ENCODE measurements around the gene PES1. TPM values are rescaled to one million over a fixed set of nuclear protein-coding genes. Genes with fewer than 3 reads are reported as not detected.
"Not testable (repeated sequence)": the region's sequence is repeated elsewhere in the genome, so short reads cannot be mapped to it uniquely, and the experiment has no call there.

The PES1 gene
- total RNA-seq, 1 donor from 2014 or later = 19.3 TPM

DNA sequence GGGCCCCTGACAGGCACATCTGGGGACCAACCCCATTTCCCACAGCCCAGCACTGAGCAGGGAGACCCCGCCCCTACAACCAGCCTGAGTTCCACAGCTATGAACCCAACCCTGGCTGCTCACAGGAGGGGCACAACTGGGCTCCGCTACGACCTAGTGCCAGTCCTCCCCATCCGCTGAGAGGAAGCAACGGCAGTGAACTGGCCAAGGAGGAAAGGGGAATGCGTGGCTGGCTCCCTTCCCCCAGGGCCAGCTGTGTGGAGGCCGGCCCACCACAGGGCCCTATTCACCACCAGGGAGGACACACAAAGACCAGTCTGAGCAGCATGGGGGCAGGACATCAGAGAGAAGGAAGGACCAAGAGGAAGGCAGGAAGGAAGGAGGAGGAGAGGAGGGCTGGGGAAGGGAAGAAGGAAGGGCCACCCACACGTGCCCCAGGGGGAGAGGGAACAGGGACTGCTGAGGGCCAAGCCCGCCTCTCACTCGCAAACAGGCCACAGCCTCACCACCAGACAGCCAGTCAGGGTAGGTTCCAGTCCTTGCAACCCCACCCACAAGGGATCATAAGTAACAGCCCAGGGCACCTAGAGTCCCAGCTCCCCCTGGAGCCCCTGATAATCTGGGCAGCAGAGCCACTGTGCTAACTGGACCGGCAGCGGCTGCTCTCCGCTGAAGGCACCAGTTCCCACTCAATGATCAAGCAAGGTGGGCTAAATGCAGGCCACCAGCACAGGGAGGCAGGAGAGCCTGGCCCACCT, 8.7 kb downstream of the PES1 start:
- ATAC-seq (ENCODE audit: poor library complexity) (no peak), DNase-seq (no peak)
- intact Hi-C loops (cut with DNase I) = no loop called here

DNA sequence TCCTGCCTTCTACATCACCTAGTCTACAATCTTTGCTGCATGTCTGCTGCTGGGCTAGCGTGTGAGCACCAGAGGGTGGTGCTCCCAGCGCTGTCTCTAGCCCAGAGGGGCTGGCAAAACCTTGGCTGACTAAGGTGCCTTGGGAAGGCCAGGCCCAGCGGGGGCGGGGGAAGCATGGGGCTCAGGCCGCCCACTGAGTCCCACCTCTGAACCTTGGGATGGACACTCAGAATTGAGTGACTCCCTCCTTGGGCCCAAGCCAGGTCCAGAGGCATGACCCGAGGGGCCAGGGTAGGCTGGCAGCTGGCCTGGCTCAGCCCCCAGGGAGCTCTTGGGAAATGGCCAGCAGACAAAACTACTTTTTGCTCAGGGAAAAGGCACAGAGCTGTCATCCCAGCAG, 9.7 kb downstream of the PES1 start:
- intact Hi-C loops (cut with DNase I) = no loop called here
- DNase-seq (no peak), ATAC-seq (ENCODE audit: poor library complexity) (no peak)

DNA sequence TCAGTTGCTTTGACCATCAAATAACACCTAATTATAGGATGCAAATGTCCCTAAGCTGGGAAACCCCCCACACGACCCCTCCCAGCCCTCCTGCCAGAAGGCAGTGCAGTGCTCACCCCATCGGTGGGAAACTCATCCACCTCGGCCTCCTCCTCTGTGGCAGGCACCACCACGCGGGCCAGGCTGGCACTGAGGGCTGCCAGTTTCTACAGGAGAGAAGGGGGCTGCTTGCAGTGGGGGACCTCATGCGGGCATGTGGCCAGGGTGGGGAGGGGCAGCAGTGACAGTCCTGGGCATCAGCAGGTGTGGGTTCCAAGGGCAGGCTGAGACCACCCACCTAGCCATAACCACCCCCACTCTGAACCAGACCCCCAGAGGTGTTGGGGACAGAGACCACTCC, 10.8 kb downstream of the PES1 start:
- intact Hi-C loops (cut with DNase I) = no loop called here
- ATAC-seq (ENCODE audit: poor library complexity) = no peak

DNA sequence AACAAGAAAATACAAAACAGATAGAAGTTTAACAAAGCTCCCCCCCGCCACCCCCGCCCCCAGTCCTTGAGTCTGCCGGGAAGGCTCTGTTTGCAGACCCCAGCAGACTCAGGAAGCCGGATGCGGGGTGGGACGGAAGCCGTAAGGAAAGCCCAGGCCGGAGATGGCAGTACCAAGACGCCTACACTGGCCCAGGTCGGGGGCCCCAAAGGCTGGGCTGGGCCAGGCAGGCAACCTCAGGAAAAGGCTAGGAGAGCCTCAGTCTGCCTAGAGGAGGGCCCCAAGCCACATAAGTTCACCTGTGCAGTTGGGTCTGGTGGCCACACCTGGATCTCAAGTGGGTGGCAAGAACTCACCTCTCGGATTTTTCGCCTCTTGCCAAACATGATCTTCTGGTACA, 13.2 kb downstream of the PES1 start:
- intact Hi-C loops (cut with DNase I) = no loop called here
- DNase-seq (no peak), ATAC-seq (ENCODE audit: poor library complexity) (no peak)

More for the DNA sequence above, 10.8 kb downstream of the PES1 start:
- DNase-seq = no peak

DNA sequence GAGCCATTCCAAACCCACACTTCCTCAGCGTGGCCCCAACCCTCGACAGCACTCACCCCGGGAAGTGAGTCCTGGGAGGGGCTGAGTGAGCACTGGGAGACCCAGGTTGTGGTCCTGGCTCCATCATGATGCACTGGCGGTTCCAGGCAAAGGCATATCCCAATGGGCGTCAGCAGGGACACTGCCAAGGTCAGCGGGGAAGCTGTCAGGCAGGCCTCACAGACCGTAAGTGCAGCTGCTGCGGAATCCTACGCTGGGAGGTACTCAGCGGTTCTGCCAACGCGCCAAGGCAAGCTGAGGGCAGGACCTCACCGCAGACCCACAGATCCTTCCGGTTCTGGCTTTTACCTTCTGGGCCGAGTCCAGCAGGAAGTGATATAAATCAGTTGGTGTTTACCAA, 15.9 kb downstream of the PES1 start:
- DNase-seq (no peak), ATAC-seq (ENCODE audit: poor library complexity) (no peak)
- intact Hi-C loops (cut with DNase I) = no loop called here

DNA sequence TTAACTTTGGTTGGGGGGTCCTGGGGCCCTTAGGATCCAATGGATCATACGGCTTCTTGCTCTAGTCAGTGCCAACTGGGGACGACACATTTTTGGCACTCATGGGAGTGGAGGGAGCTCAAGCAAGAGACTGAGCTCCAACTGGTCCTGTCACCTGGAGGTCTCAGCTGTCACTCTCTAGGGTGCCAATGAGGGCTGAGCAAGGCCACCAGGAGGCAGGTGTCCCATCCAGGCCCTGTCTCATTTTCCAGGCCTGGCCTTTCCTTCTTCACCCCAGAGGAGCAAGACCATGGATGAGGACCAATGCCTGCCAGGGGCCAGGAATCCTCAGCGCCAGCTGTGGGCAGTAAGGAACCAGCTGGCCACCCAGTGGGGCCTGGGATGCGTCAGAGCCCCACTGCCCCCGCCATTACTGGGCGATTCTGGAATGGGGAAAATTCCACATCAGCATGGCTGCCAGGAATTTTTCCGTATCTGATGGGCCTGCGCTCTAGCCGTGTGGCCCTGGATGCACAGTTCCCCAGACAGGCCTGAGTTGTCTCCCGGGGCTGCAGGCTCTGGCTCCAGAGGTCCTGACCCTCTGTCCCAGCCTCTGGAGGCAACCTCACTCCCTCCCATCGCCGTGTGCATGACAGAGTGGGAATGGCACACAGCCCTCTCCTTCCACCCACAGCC, 16.6 kb downstream of the PES1 start:
- intact Hi-C loops (cut with DNase I) = no loop called here
- peak; percentile 38 for ATAC-seq (ENCODE audit: poor library complexity)
- no peak for DNase-seq

DNA sequence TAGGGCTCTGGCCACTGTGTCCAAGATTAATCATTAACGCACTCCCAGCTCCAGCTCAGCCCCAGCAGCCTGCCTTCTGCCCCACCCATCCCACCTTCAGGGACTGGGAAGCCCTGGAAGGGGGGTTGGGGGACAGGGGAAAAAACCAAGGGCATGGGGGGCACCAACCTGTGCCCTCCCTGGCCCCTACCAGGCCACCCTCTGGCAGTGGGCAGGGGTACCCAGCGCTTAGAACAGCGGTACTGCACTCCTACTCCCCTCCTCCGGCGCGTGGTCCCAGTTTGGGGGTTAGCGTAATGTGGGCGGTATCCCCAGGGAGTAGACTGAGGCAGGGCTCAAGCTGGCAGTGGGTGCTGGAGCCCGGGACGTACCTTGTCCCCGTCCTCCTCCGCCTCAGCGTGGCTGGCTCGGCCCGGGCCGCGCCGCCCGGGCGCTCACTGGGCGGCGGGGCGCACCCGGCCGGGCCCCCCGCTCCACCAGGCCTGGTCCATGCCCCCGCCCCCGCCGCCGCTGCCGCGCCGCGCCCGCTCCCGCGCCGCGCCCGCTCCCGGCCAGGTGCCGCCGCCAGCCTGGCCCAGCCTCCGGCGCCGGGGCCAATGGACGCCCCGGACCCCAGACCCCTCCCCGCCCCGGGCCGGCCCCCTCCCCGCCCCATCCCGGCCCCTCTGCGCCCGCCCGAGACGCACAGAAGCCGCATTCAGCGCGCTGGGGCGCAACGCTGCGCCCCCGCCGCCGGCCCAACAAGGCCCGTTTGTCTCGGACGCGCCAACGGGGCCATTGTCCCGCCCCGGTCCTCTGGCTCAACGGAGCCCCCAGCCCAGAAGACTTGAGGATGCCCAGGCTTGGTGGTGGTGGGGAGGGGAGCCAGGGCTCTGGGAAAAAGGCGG, 17.4 kb downstream of the PES1 start, which contains the start of gene GAL3ST1:
TSS of gene GAL3ST1 (minus strand) at position 571 of the 887 bp plus-strand sequence. CDS start 17,273 bp downstream, outside the sequence.
- ATAC-seq (ENCODE audit: poor library complexity) = no peak
- no peak for DNase-seq
- intact Hi-C loops (cut with DNase I) = no loop called here

DNA sequence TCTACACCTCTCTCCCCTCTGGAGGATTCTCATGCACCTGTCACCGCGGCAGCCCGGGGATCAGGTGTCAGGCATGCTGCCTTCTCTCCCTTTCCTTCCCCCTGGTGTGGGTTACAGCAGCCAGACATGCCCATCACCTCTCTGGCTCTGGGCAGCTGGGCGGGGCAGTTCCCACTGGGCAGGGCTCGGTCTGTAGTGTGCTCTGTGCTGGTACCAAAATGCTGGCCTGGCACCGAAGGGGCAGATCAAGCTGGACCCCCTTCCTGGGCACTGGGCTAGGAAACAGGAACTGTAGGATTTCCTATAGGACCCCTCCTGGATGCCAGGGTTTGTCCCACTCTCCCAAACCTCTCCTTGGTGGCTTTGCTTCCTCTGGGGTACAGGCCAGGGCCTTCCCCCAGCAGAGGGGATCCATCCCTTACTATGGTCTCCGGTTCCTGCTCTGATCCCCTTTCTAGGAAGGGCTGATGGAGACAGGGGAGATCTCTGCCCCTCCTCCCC, 18.1 kb downstream of the PES1 start:
- intact Hi-C loops (cut with DNase I) = no loop called here
- ATAC-seq (ENCODE audit: poor library complexity) = no peak
- no peak for DNase-seq

DNA sequence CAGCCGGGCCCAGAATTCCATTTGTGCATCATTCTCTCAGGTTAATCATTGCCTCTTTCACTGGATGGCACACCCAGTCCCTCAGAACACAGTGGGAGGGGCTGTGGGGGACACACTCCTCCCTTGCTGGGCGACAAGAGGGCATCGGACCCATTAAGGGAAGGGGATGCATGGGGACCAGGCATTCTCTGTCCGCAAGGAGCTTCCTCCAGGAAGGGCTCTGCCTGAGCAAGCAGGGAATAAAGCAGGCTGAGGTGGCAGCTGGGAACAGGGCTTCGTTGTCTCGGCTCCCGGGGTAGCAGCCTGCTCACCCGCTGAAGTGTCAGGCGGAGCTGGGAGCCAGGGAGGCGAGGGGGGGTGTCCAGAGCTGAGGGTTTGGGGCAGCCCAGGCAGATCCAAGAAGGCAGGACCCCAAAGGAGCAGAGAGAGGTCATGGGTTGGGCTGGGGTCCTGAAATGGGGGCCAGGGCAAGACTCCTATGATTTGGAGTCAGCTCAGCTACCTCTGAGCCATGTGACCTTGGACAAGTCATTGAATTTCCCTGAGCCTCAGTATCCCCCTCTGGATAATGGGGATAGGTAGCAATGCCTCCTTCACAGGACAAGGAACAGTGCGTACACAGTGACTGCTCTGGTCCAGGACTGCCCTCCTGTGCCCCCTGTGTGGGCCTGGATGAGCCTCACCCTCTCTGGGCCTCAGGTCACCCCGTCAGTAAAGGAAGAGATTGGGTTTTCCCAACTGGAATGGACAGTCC, 18.7 kb downstream of the PES1 start:
- no peak for ATAC-seq (ENCODE audit: poor library complexity)
- intact Hi-C loops (cut with DNase I) = no loop called here
- no peak for DNase-seq

DNA sequence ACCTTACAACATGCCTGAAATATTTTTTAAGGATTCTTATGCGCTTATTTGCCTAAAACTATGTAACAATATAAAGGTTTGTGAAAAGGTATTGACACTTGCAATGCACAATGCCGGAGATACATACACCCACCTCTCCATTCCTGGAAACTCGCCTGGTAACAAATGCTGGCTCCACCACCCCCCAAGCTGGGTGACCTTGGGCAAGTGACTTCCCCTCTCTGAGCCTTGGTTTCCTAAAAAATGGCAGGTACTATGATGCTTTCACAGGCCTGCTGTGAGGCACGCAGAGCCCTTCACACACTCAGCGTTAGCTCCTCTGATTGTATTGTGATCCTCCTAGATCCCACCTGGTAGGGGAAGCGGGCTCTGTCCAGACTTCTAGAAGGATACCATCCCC, 19.5 kb downstream of the PES1 start:
- intact Hi-C loops (cut with DNase I) = no loop called here
- DNase-seq = peak; percentile 6

DNA sequence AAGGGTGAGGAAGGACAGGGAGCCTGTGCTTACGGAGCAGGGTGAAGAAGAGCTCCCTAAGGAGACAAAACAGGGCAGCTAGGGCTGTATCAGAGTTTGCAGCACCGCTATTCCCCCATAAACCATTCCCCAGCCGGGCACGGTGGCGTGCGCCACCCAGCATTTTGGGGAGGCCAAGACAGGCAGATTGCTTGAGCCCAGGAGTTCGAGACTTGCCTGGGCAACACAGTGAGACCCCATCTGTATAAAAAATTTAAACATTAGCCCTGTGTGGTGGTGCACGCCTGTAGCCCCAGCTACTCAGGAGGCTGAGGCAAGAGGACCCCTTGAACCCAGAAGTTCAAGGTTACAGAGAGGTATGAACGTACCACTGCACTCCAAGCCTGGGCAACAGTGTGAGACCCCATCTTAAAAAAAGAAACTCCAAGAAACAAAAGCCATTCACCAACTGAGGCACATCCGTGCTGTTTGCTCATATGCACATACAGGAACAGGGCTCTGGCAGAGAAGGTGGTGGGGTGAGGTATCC, 22.0 kb downstream of the PES1 start:
- no peak for ATAC-seq (ENCODE audit: poor library complexity)

More for the DNA sequence above, 19.5 kb downstream of the PES1 start:
- ATAC-seq (ENCODE audit: poor library complexity) = no peak

DNA sequence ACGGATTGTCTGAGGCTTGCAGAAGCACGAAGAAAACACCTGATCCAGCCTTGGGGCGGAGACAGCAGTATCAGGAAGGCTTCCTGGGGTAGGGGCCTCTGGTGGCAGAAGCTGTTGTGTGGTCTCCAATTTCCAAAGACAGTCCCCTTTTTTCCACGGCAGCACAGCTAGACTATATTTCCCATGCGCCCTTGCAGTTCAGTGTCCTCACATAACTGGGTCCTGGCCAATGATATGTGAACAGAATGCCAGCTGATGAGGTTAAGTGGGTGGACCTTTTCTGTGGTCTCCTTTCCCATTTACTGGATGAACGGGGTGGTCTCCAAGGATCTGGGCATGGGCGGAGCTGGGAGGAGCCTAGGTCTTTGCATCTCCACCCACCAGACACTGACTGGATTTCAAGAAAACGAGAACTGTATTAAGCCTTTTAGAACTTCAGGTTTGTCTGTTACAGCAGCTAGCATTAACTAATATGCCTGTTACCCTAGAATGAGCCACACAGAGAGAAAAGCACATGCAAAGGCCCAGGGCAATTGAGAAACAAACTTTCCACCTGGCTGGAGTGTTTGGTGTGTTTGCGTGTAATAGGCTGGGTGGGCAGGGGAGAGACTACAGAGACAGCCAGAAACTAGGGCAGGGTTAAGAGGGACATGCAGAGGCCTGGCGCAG, 23.4 kb downstream of the PES1 start:
- DNase-seq (no peak), ATAC-seq (ENCODE audit: poor library complexity) (no peak)
- intact Hi-C loops (cut with DNase I) = no loop called here

More for the DNA sequence above, 22.0 kb downstream of the PES1 start:
- intact Hi-C loops (cut with DNase I) = no loop called here
- no peak for DNase-seq

DNA sequence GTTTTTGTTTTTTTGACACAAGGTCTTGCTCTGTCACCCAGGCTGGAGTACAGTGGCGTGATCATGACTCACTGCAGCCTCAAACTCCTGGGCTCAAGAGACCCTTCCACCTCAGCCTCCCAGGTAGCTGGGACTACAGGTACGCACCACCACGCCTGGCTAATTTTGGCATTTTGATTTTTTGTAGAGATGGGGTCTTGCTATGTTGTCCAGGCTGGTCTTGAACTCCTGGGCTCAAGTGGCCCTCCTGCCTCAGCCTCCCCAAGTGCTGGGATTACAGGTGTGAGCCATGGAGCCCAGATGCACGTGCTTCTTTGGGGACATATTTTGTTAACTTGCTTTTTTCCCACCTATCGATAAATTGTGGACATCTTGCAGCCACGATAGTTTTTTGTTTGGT, 24.4 kb downstream of the PES1 start:
- DNase-seq; ATAC-seq (ENCODE audit: poor library complexity); intact Hi-C loops (cut with DNase I): not testable (repeated sequence)

DNA sequence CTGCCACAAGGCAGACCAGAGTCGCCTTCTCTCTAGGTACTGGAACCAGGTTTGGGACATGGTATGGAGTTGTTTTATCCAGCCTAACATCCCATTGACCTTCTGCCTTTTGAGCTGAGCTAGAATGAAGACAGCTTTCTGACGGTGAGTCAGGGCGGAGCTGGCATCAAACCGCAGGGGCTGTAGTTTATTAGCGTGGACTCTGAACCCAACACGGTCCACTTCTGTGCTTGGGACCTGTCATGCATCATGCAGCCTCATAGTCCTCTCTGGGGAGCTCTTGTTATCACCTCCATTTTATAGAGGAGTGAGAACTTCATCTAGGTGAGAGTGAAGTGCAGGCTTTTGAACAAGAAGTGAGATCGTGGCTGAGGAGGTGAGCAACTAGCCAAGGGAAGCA, 25.6 kb downstream of the PES1 start:
- DNase-seq (no peak), ATAC-seq (ENCODE audit: poor library complexity) (no peak)
- intact Hi-C loops (cut with DNase I) = no loop called here

DNA sequence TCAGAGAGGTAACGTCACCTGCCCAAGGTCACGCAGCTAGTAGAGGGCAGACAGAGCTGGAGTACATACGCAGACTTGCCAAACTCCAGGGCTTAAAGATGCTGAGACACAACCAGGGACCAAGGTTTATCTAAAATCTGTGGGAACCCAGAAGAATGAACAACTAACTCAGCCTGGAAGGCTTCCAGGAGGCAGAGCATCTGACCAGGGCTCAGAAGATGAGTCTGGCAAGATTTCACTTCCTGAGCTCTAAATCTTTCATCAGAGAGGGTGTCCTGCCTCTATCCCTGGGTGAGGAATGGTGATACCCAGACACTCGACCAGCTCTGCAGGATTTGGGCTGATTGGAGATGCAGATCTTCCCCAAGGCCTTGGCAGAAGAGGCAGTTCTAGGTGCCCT, 26.4 kb downstream of the PES1 start:
- no peak for ATAC-seq (ENCODE audit: poor library complexity)
- intact Hi-C loops (cut with DNase I) = no loop called here
- no peak for DNase-seq

DNA sequence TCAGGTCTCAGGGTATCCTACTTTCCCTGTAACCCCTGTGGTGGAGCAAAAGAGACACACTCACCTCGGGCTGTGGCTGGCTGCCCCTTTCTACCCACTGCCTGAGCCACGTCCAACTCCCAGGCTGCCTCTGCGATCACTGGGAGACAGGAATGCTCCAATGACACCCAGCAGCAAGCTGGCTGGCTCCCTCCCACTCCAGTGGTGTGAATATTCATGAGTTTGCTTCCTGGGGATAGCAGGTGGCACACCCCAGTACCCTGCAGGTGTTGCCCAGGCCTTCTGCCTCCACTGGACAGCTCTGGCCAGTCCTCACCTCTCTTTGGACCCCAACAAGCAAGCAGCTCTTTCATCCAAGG, 27.0 kb downstream of the PES1 start:
- DNase-seq (no peak), ATAC-seq (ENCODE audit: poor library complexity) (no peak)
- intact Hi-C loops (cut with DNase I) = no loop called here

DNA sequence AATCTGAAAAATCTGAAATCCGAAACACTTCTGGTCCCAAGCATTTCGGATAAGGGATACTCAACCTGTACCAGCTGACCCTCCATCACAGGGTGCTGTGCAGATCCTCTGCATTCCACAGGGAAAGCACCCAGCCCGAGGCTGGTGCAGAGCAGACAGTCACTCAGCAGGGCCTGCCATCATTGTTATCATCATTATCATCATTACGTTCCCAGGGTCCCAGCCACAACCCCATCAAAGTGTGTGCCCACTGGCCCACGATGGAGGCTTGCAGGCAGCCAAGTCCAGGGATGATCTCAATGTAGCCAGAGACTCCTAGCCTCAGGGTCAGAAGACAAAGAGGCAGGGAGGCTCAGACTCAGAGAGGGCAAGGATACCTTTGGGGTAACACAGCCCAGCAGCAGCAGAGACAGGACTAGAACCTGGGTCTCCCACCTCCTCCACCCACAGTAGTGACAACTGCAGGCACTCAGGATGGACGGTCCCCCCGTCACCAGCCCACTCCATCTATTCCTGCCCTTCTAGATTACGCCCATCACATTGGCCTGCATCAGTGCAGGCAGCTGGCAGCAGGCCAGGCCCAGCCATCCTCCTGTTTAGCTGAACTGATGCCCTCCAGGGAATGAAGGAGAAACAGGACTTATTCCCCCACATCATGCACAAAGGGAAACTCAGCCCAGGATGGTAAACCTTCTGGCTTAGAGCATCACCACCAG, 27.5 kb downstream of the PES1 start:
- no peak for ATAC-seq (ENCODE audit: poor library complexity)
- intact Hi-C loops (cut with DNase I) = no loop called here

More for the DNA sequence above, 27.5 kb downstream of the PES1 start:
- no peak for DNase-seq

Data from Right ventricle myocardium superior (tissue), 1 donor.